Subcutaneous abdominal adipose tissue (tissue), 5 donors: ENCODE results near the gene PARP1.

Source experiments
- H3K27ac ChIP-seq: one replicate; pipeline ENCODE4 v1.7.0; 2013; ENCODE audit warnings: low read depth, mild to moderate bottlenecking, inconsistent platforms, low read length, moderate library complexity
- H3K27me3 ChIP-seq, 5 donors: one replicate each; pipeline ENCODE4 v1.7.0; 2013; ENCODE audit warnings: low read length in 5 of 5, inconsistent platforms in 1 of 5; ENCODE audit not compliant: control insufficient read depth in 5 of 5, insufficient read depth in 4 of 5
- H3K36me3 ChIP-seq, 5 donors: one replicate each; pipeline ENCODE4 v1.7.0; 2013; ENCODE audit warnings: low read length in 5 of 5; ENCODE audit not compliant: control insufficient read depth in 5 of 5, insufficient read depth in 5 of 5
- H3K4me1 ChIP-seq, 5 donors: one replicate each; pipeline ENCODE4 v1.7.0; 2013; ENCODE audit warnings: low read length in 5 of 5, mild to moderate bottlenecking in 3 of 5, moderate library complexity in 1 of 5; ENCODE audit not compliant: control insufficient read depth in 5 of 5, insufficient read depth in 5 of 5
- H3K4me3 ChIP-seq, 5 donors: one replicate each; pipeline ENCODE4 v1.7.0; 2013; ENCODE audit warnings: low read length in 5 of 5, low read depth in 1 of 5
- H3K9ac ChIP-seq, 5 donors: one replicate each; pipeline ENCODE4 v1.7.0; 2013; ENCODE audit warnings: low read length in 5 of 5, mild to moderate bottlenecking in 4 of 5, moderate library complexity in 3 of 5
- H3K9me3 ChIP-seq, 5 donors: one replicate each; pipeline ENCODE4 v1.7.0; 2013; ENCODE audit warnings: low read length in 5 of 5; ENCODE audit not compliant: control insufficient read depth in 5 of 5
- donor health status: healthy.
- donor health status: healthy.
- donor health status: healthy.
- donor health status: healthy.
- donor health status: healthy.

PARP1 gene

GRCh38 chr1:226370144-226370923, 37.6 kb downstream of the PARP1 start:
- Histone ChIP-seq H3K36me3 (peaks cover 22 to 96% (median 90%) of the 10 kb centered on the region in 5 donors), H3K27ac (no peak overlapping the region), H3K9ac (no peak overlapping the region), H3K9me3 (no peaks in the 10 kb centered on the region), H3K4me3 (no peak overlapping the region), H3K4me1 (no peaks in the 10 kb centered on the region), H3K27me3 (no peaks in the 10 kb centered on the region)

- Histone ChIP-seq H3K27ac (no peak overlapping the region), H3K36me3 (peaks cover 14 to 96% (median 90%) of the 10 kb centered on the region in 5 donors), H3K27me3 (no peaks in the 10 kb centered on the region), H3K9me3 (no peaks in the 10 kb centered on the region), H3K4me3 (no peak overlapping the region), H3K4me1 (no peaks in the 10 kb centered on the region), H3K9ac (no peak overlapping the region)
Observed at GRCh38 chr1:226369110-226369509, 38.8 kb downstream of the PARP1 start.

- no peak overlapping the region for H3K4me3 ChIP-seq
- peaks cover 0 to 8% (median 0%) of the 10 kb centered on the region in 5 donors for H3K4me1 ChIP-seq
- no peak overlapping the region for H3K9ac ChIP-seq
- no peak overlapping the region for H3K27ac ChIP-seq
- H3K9me3 ChIP-seq: no peaks in the 10 kb centered on the region
- no peaks in the 10 kb centered on the region for H3K27me3 ChIP-seq
- H3K36me3 ChIP-seq: peaks cover 9 to 97% (median 94%) of the 10 kb centered on the region in 5 donors
Observed at GRCh38 chr1:226366290-226366689, 41.6 kb downstream of the PARP1 start.

GRCh38 chr1:226365831-226366231, 42.1 kb downstream of the PARP1 start:
- no peak overlapping the region for H3K27ac ChIP-seq
- H3K4me3 ChIP-seq: no peak overlapping the region
- H3K36me3 ChIP-seq: peaks cover 9 to 97% (median 92%) of the 10 kb centered on the region in 5 donors
- no peak overlapping the region for H3K9ac ChIP-seq
- H3K9me3 ChIP-seq: no peaks in the 10 kb centered on the region
- peaks cover 0 to 8% (median 0%) of the 10 kb centered on the region in 5 donors for H3K4me1 ChIP-seq
- H3K27me3 ChIP-seq: no peaks in the 10 kb centered on the region

DNA sequence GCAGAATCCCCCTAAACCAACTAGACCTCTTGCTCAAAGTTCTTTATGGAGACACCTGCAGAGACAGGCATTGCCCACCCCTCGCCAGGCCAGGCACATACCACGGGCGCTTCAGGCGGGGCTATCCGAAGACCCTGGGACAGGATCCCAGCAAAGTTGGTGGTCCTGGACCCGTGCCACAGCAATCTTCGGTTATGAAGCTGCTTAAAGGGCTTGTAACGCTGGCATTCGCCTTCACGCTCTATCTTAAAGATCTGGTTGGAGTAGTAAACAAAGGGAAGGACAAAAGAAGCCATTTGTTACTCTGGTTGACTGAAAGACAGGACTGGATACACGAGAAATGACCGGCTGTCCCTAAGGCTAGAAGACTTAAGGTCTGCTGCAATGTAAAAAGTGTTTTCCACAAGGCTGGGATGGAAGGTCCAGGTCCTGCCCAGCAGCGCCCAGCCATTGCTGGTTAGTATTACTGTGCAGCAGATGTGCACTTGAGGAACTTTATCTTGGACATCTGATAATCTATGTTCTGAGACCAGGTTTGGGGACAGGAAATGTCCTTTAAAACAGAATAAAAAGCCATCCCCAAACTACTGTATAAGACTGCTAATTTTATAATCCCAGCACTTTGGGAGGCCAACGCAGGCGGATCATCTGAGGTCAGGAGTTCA, 42.9 kb downstream of the PARP1 start:
- no peaks in the 10 kb centered on the region for H3K27me3 ChIP-seq
- no peak overlapping the region for H3K9ac ChIP-seq
- no peak overlapping the region for H3K27ac ChIP-seq
- H3K9me3 ChIP-seq: no peaks in the 10 kb centered on the region
- peaks cover 0 to 8% (median 0%) of the 10 kb centered on the region in 5 donors for H3K4me1 ChIP-seq
- H3K36me3 ChIP-seq: peaks cover 9 to 97% (median 88%) of the 10 kb centered on the region in 5 donors
- H3K4me3 ChIP-seq: no peak overlapping the region

- H3K4me1 ChIP-seq: peaks cover 0 to 8% (median 0%) of the 10 kb centered on the region in 5 donors
- no peak overlapping the region for H3K9ac ChIP-seq
- H3K4me3 ChIP-seq: no peak overlapping the region
- no peak overlapping the region for H3K27ac ChIP-seq
- peaks cover 9 to 99% (median 92%) of the 10 kb centered on the region in 5 donors for H3K36me3 ChIP-seq
- no peaks in the 10 kb centered on the region for H3K27me3 ChIP-seq
- H3K9me3 ChIP-seq: no peaks in the 10 kb centered on the region
Observed at GRCh38 chr1:226364514-226364899, 43.4 kb downstream of the PARP1 start.

DNA sequence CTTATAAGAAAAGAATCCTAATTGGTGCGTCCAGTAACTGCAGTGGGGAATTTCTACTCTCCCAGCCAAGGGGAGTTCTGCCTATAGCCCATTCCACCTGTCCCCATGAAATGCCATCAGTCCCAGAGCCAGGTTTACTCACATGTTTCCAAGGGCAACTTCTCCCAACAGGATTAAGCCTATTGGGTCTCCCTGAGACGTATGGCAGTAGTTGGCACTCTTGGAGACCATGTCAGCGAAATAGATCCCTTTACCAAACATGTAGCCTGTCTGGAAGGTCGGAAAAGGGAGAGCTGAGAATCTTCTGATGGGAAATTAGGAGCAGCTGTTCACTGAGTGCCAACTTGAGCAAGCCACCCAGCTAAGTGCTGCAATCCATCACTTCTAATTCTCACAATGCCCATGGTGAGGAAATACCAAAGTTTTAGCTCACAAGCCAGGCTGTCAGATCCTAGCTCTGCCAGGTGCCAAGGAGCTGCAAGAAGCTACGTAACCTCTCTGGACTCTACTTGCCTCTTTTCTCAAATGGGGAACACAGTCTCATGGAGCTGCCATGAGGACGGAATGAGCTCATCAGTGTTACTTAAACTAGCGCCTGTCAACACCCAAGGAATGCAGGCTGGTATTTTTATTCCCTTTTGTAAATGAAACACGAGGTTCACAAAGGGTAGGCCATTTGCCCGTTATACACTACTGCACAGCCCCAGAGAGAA, 43.9 kb downstream of the PARP1 start:
- H3K4me3 ChIP-seq: no peak overlapping the region
- no peaks in the 10 kb centered on the region for H3K9me3 ChIP-seq
- peaks cover 10 to 98% (median 91%) of the 10 kb centered on the region in 5 donors for H3K36me3 ChIP-seq
- no peaks in the 10 kb centered on the region for H3K27me3 ChIP-seq
- no peak overlapping the region for H3K9ac ChIP-seq
- no peak overlapping the region for H3K27ac ChIP-seq
- peaks cover 0 to 8% (median 0%) of the 10 kb centered on the region in 5 donors for H3K4me1 ChIP-seq

DNA sequence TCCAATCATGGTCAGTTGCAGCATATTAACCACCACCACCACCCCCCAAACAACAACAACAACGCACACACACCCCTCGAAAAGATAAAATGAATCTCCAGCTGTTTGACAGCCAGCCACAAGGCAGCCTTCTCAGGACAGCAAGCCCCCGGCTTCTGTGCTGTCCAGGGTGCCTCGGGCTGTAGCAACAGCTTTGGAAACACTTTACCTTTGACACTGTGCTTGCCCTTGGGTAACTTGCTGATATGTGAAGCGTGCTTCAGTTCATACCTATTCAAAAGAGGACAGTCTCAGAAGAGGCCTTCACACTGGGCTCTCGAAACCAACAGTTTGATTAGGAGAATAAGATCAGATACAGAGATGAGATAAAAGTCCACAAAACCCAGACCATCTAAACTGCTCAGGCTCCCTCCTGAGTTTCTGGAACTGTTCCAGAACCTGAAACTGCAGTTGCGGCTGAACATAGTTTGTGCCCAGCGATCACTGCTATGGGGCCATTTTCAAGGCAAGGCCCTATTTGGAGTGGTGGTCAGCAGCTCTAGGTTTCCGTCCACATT, 44.9 kb downstream of the PARP1 start:
- Histone ChIP-seq H3K36me3 (peaks cover 14 to 98% (median 91%) of the 10 kb centered on the region in 5 donors), H3K9me3 (no peaks in the 10 kb centered on the region), H3K9ac (no peak overlapping the region), H3K27ac (no peak overlapping the region), H3K27me3 (no peaks in the 10 kb centered on the region), H3K4me3 (no peak overlapping the region), H3K4me1 (peaks cover 0 to 8% (median 0%) of the 10 kb centered on the region in 5 donors)

- Histone ChIP-seq H3K36me3 (peaks cover 14 to 98% (median 91%) of the 10 kb centered on the region in 5 donors), H3K9me3 (no peaks in the 10 kb centered on the region), H3K27me3 (no peaks in the 10 kb centered on the region), H3K27ac (no peak overlapping the region), H3K4me1 (peaks cover 0 to 8% (median 0%) of the 10 kb centered on the region in 5 donors), H3K4me3 (no peak overlapping the region), H3K9ac (no peak overlapping the region)
Observed at GRCh38 chr1:226362361-226362760, 45.5 kb downstream of the PARP1 start.
